GM18508 (cell line): ENCODE measurements around the gene BCR.

ENCODE experiments used
- ATAC-seq: cut with Tn5 transposase; IDR thresholded peaks from one replicate; pipeline ENCODE4 v1.9.1; 2021; ENCODE audit warnings: moderate number of reproducible peaks; ENCODE audit not compliant: insufficient read depth, unreplicated experiment

BCR gene

GRCh38 chr22:23225337-23225723 is 45.0 kb downstream of the BCR start:
- no peak for ATAC-seq

GRCh38 chr22:23225724-23226496 is 45.6 kb downstream of the BCR start:
- no peak for ATAC-seq

GRCh38 chr22:23226497-23226850 is 46.2 kb downstream of the BCR start:
- no peak for ATAC-seq

GRCh38 chr22:23227380-23227779 is 47.1 kb downstream of the BCR start:
- no peak for ATAC-seq

- no peak for ATAC-seq
Observed at GRCh38 chr22:23228503-23228902, 48.2 kb downstream of the BCR start.

GRCh38 chr22:23229646-23230045 is 49.3 kb downstream of the BCR start:
- no peak for ATAC-seq

GRCh38 chr22:23230348-23231068 is 50.2 kb downstream of the BCR start:
- ATAC-seq = no peak

- no peak for ATAC-seq
Observed at GRCh38 chr22:23231471-23232093, 51.3 kb downstream of the BCR start.

- no peak for ATAC-seq
Observed at GRCh38 chr22:23232094-23232905, 52.0 kb downstream of the BCR start.

GRCh38 chr22:23233084-23233531 is 52.8 kb downstream of the BCR start:
- ATAC-seq = no peak

- ATAC-seq = no peak
Observed at GRCh38 chr22:23233752-23234408, 53.6 kb downstream of the BCR start.

- ATAC-seq = no peak
Observed at GRCh38 chr22:23234409-23235161, 54.3 kb downstream of the BCR start.

GRCh38 chr22:23235425-23235824 is 55.1 kb downstream of the BCR start:
- ATAC-seq = no peak

- no peak for ATAC-seq
Observed at GRCh38 chr22:23236026-23236425, 55.7 kb downstream of the BCR start.

GRCh38 chr22:23236440-23237184 is 56.3 kb downstream of the BCR start:
- ATAC-seq = no peak

- ATAC-seq = no peak
Observed at GRCh38 chr22:23237201-23237798, 57.0 kb downstream of the BCR start.

- no peak for ATAC-seq
Observed at GRCh38 chr22:23237841-23238240, 57.5 kb downstream of the BCR start.

GRCh38 chr22:23238707-23239106 is 58.4 kb downstream of the BCR start:
- ATAC-seq = no peak
